Activated B cell treated with CpG ODN at 0.5 μM for 24 hours (primary cell): ENCODE results near the gene SCYL3. TPM values are rescaled to one million over a fixed set of nuclear protein-coding genes. Genes with fewer than 3 reads are reported as not detected.

Experiments used
- ATAC-seq: fragments of 200-7000 bp; cut with Tn5 transposase; one replicate; pipeline ENCODE4 v1.10.0; 2021; ENCODE audit warnings: low read depth, mild to moderate bottlenecking, moderate library complexity
- CTCF ChIA-PET: fragments of 350-600 bp; sonication (Branson Sonifier 250); formaldehyde crosslinking; loops from one replicate; lab custom pipeline; 2021; ENCODE audit warnings: antibody characterized with exemption; lab: Charles Lee
- POLR2A ChIA-PET: fragments of 350-600 bp; sonication (Branson Sonifier 250); formaldehyde crosslinking; loops from one replicate; lab custom pipeline; 2021; ENCODE audit warnings: antibody characterized with exemption; lab: Charles Lee
- DNase-seq: peaks from one replicate; pipeline ENCODE4 v3.0.0; 2022
- H3K27ac Mint-ChIP-seq: one replicate; pipeline ENCODE4 v1.8.0; 2020; ENCODE audit warnings: mixed read lengths
- H3K27me3 Mint-ChIP-seq: one replicate; pipeline ENCODE4 v1.8.0; 2021; ENCODE audit warnings: mixed read lengths
- H3K36me3 Mint-ChIP-seq: one replicate; pipeline ENCODE4 v1.8.0; 2021; ENCODE audit warnings: low read depth, mixed read lengths
- H3K4me1 Mint-ChIP-seq: one replicate; pipeline ENCODE4 v1.8.0; 2021; ENCODE audit warnings: mixed read lengths
- H3K4me3 Mint-ChIP-seq: one replicate; pipeline ENCODE4 v1.8.0; 2020; ENCODE audit warnings: mild to moderate bottlenecking, mixed read lengths
- H3K9me3 Mint-ChIP-seq: one replicate; pipeline ENCODE4 v1.8.0; 2020; ENCODE audit warnings: mixed read lengths
- intact Hi-C: fragments of 100-400 bp; cut with micrococcal nuclease; formaldehyde crosslinking; loops from one replicate; pipeline ENCODE4 v1.15.1; 2024
- total RNA-seq: library from RNA; stranded (reverse); gene quantifications from 2 replicates; pipeline ENCODE4 v1.2.3, GENCODE V29; 2022
- TF ChIP-seq, protein P1 (sequence below): fragments of 200-600 bp; IDR thresholded peaks from one replicate; pipeline ENCODE4 v1.8.0; 2022; ENCODE audit warnings: antibody characterized with exemption, mild to moderate bottlenecking

SCYL3 gene
- total RNA-seq, 1 donor from 2014 or later, result 16.2 TPM

DNA sequence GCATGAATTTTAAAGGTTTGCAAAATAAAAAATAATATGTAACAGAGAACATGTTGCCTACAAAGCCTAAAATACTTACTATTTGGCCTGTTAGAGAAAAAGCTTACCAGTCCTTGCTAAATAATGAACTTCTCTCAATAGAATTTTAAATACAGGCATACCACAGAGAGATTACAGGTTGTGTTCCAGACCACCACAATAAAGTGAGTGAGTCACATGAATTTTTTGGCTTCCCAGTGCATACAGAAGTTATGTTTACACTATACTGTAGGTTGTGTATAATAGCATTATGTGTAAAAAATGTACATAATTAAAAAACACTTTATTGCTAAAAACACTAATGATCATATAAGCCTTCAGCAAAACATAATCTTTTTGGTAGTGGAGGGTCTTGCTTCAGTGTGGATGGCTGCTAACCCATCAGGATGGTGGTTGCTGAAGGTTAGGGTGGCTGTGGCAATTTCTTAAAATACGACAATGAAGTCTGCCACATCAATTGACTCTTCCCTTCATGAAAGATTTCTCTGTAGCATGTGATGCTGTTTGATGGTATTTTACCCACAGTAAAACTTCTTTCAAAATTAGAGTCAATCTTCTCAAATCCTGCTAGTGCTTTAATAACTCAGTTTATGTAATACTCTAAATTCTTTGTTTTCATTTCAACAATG is 48.6 kb downstream of the SCYL3 start:
- ATAC-seq, result no peak
- H3K27me3 Mint-ChIP-seq, result no peaks in the 10 kb centered on the region
- TF ChIP-seq, protein P1, sequence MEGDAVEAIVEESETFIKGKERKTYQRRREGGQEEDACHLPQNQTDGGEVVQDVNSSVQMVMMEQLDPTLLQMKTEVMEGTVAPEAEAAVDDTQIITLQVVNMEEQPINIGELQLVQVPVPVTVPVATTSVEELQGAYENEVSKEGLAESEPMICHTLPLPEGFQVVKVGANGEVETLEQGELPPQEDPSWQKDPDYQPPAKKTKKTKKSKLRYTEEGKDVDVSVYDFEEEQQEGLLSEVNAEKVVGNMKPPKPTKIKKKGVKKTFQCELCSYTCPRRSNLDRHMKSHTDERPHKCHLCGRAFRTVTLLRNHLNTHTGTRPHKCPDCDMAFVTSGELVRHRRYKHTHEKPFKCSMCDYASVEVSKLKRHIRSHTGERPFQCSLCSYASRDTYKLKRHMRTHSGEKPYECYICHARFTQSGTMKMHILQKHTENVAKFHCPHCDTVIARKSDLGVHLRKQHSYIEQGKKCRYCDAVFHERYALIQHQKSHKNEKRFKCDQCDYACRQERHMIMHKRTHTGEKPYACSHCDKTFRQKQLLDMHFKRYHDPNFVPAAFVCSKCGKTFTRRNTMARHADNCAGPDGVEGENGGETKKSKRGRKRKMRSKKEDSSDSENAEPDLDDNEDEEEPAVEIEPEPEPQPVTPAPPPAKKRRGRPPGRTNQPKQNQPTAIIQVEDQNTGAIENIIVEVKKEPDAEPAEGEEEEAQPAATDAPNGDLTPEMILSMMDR, result no peak
- DNase-seq, result no peak
- CTCF ChIA-PET, result no interaction called here
- peaks cover 9% of the 10 kb centered on the region for H3K9me3 Mint-ChIP-seq
- H3K36me3 Mint-ChIP-seq, result peaks cover 76% of the 10 kb centered on the region
- no peak overlapping the region for H3K27ac Mint-ChIP-seq
- POLR2A ChIA-PET, result no interaction called here
- no peak overlapping the region for H3K4me3 Mint-ChIP-seq
- intact Hi-C loops, result no loop called here
- no peaks in the 10 kb centered on the region for H3K4me1 Mint-ChIP-seq

- Mint-ChIP-seq H3K27me3 (no peaks in the 10 kb centered on the region), H3K4me3 (no peak overlapping the region), H3K27ac (no peak overlapping the region), H3K4me1 (peaks cover 6% of the 10 kb centered on the region), H3K9me3 (peaks cover 17% of the 10 kb centered on the region), H3K36me3 (peaks cover 53% of the 10 kb centered on the region)
- POLR2A ChIA-PET, result no interaction called here
- DNase-seq (no peak), ATAC-seq (no peak)
- intact Hi-C loops, result no loop called here
- TF ChIP-seq, protein P1, result no peak
- CTCF ChIA-PET, result no interaction called here
Observed at GRCh38 chr1:169838942-169839341, 54.8 kb downstream of the SCYL3 start.

DNA sequence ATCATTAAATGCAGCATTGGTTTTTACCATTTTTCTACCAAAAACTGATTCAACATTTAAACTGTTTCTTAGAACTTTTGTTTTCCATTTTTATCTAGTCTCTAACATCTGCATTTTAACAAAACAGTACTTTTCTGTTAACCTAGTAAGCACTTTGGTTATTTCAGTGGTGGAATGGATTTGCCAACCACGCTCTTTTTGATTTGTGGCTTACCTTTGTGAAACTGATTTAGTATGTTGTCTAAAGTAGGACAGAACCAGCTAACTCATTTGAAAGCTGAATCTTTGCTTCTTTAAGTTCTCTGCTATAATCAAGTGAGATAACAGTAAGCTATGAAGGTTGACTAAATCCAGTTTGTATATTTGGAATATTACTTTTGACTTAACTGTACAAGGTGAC is 57.5 kb downstream of the SCYL3 start:
- H3K27me3 Mint-ChIP-seq, result no peaks in the 10 kb centered on the region
- ATAC-seq (no peak), DNase-seq (no peak)
- peaks cover 6% of the 10 kb centered on the region for H3K4me1 Mint-ChIP-seq
- intact Hi-C loops, result no loop called here
- ChIA-PET POLR2A (no interaction called here), CTCF (no interaction called here)
- peaks cover 54% of the 10 kb centered on the region for H3K36me3 Mint-ChIP-seq
- H3K9me3 Mint-ChIP-seq, result peaks cover 15% of the 10 kb centered on the region
- TF ChIP-seq, protein P1, result no peak
- H3K4me3 Mint-ChIP-seq, result no peak overlapping the region
- no peak overlapping the region for H3K27ac Mint-ChIP-seq

GRCh38 chr1:169835647-169836046 is 58.0 kb downstream of the SCYL3 start:
- intact Hi-C loops, result no loop called here
- ChIA-PET POLR2A (interaction anchor here (0.7 kb wide), 2 partner anchors 59 to 156 kb away, joined by 5 to 7 read pairs; no protein-coding TSS in a partner anchor), CTCF (no interaction called here)
- ATAC-seq, result no peak
- DNase-seq, result no peak
- peaks cover 11% of the 10 kb centered on the region for H3K9me3 Mint-ChIP-seq
- H3K4me3 Mint-ChIP-seq, result no peak overlapping the region
- H3K27ac Mint-ChIP-seq, result no peak overlapping the region
- peaks cover 6% of the 10 kb centered on the region for H3K4me1 Mint-ChIP-seq
- H3K27me3 Mint-ChIP-seq, result no peaks in the 10 kb centered on the region
- peaks cover 53% of the 10 kb centered on the region for H3K36me3 Mint-ChIP-seq
- TF ChIP-seq, protein P1, result no peak

DNA sequence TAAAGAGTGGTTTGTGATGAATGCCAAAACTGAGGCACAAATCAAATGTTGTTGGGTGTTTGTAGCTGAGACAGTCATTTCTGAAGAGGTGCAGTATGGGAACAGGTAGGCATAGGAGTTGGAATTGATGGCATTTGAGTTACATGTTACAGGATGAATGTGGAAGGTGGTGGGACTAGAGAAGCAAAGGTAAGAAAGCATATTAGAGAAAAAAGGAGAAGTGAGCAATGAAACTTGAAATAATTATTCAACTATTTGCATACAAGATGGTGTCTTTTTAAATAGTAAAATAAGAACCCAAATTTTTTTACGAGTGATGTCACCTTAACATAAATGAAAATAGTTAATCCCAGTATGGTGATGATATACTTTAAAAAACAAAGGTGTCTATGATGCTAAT is 58.8 kb downstream of the SCYL3 start:
- Mint-ChIP-seq H3K9me3 (peaks cover 6% of the 10 kb centered on the region), H3K4me3 (no peak overlapping the region)
- intact Hi-C loops, result no loop called here

More for the DNA sequence above, 58.8 kb downstream of the SCYL3 start:
- ChIA-PET POLR2A (no interaction called here), CTCF (no interaction called here)
- TF ChIP-seq, protein P1, result no peak
- ATAC-seq (no peak), DNase-seq (no peak)
- H3K27me3 Mint-ChIP-seq, result no peaks in the 10 kb centered on the region
- peaks cover 51% of the 10 kb centered on the region for H3K36me3 Mint-ChIP-seq
- H3K4me1 Mint-ChIP-seq, result peaks cover 6% of the 10 kb centered on the region
- no peak overlapping the region for H3K27ac Mint-ChIP-seq
